HG03432 (cell line): ENCODE results near the gene NCAPD2.
A peak's percentile ranks its signal among the peaks of the same experiment; 100 is the strongest.
"Not testable (repeated sequence)": the region's sequence is repeated elsewhere in the genome, so short reads cannot be mapped to it uniquely, and the experiment has no call there.

Experiments
- ATAC-seq: cut with Tn5 transposase; IDR thresholded peaks from one replicate; pipeline ENCODE4 v1.9.1; 2021; ENCODE audit warnings: mild to moderate bottlenecking, moderate library complexity; ENCODE audit not compliant: unreplicated experiment

The NCAPD2 gene

GRCh38 chr12:6489449-6489848 is 4.5 kb upstream of the NCAPD2 start:
- no peak for ATAC-seq

GRCh38 chr12:6490673-6491072 is 3.2 kb upstream of the NCAPD2 start:
- ATAC-seq, result not testable (repeated sequence)

- peak; percentile 81 for ATAC-seq
These were observed 935 bp upstream of the NCAPD2 start, which contains the start of gene MRPL51 for GRCh38 chr12:6492838-6493496. Gene MRPL51, minus strand, starts transcription at chr12:6493262. Its CDS starts 126 bp downstream, at chr12:6493136.

- ATAC-seq, result no peak
These were observed 399 bp downstream of the NCAPD2 start for GRCh38 chr12:6494258-6494743.

GRCh38 chr12:6494968-6495367 is 1.1 kb downstream of the NCAPD2 start:
- ATAC-seq, result no peak

- not testable (repeated sequence) for ATAC-seq
These were observed 3.4 kb downstream of the NCAPD2 start for GRCh38 chr12:6497291-6497690.

- no peak for ATAC-seq
These were observed 6.6 kb downstream of the NCAPD2 start for GRCh38 chr12:6500466-6500865.

GRCh38 chr12:6507102-6507998 is 13.4 kb downstream of the NCAPD2 start:
- ATAC-seq, result no peak

- no peak for ATAC-seq
These were observed 14.2 kb downstream of the NCAPD2 start for GRCh38 chr12:6508087-6508486.

- no peak for ATAC-seq
These were observed 26.3 kb downstream of the NCAPD2 start for GRCh38 chr12:6520186-6520585.

- no peak for ATAC-seq
These were observed 28.3 kb downstream of the NCAPD2 start for GRCh38 chr12:6522193-6522592.

- no peak for ATAC-seq
These were observed 29.8 kb downstream of the NCAPD2 start for GRCh38 chr12:6523708-6524107.

GRCh38 chr12:6524648-6525047 is 30.7 kb downstream of the NCAPD2 start:
- ATAC-seq, result no peak

- ATAC-seq, result no peak
These were observed 32.3 kb downstream of the NCAPD2 start for GRCh38 chr12:6526201-6526600.

- ATAC-seq, result no peak
These were observed 33.0 kb downstream of the NCAPD2 start for GRCh38 chr12:6526766-6527525.

GRCh38 chr12:6527711-6528110 is 33.8 kb downstream of the NCAPD2 start:
- no peak for ATAC-seq

GRCh38 chr12:6528539-6529235 is 34.8 kb downstream of the NCAPD2 start:
- ATAC-seq, result no peak

- no peak for ATAC-seq
These were observed 35.4 kb downstream of the NCAPD2 start for GRCh38 chr12:6529291-6529737.

GRCh38 chr12:6530576-6531260 is 36.8 kb downstream of the NCAPD2 start:
- no peak for ATAC-seq
